H1 (cell line): ENCODE results near the gene SUGP2. TPM values are rescaled to one million over a fixed set of nuclear protein-coding genes. Genes with fewer than 3 reads are reported as not detected.

Source experiments
- CTCF ChIA-PET: fragments of 300-600 bp; sonication (Branson Sonifier 250); formaldehyde crosslinking; loops from one replicate; lab custom pipeline; 2021; ENCODE audit not compliant: partially characterized antibody; lab: Charles Lee
- POLR2A ChIA-PET: fragments of 300-600 bp; sonication (Branson Sonifier 250); formaldehyde crosslinking; loops from one replicate; lab custom pipeline; 2021; ENCODE audit warnings: inconsistent platforms; ENCODE audit not compliant: partially characterized antibody; lab: Charles Lee
- DNase-seq, 2 experiments: peaks; one replicate each; pipeline versions ENCODE4 v3.0.0 to v3.0.0-alpha.2; 2010 to 2022; ENCODE audit warnings: low spot score in 2 of 2, low read depth in 1 of 2, mixed read lengths in 1 of 2
- FAIRE-seq: peaks from 2 replicates; lab custom pipeline; 2011; peaks lifted over from hg19 to GRCh38; lab: Jason Lieb, UNC
- H2AFZ ChIP-seq: 2 replicates; pipeline ENCODE4 v1.8.1; 2012; ENCODE audit warnings: low read length, inconsistent platforms
- H2AK5ac ChIP-seq: 2 replicates; pipeline ENCODE4 v1.6.1; 2013; ENCODE audit warnings: low read depth, low read length
- H2BK120ac ChIP-seq: replicated peaks from 2 replicates; pipeline ENCODE3; 2013; ENCODE audit warnings: low read depth, low read length, inconsistent platforms
- H2BK12ac ChIP-seq: 2 replicates; pipeline ENCODE4 v1.6.1; 2013; ENCODE audit warnings: low read depth, low read length
- H2BK15ac ChIP-seq: 2 replicates; pipeline ENCODE4 v1.6.1; 2013; ENCODE audit warnings: low read length
- H2BK20ac ChIP-seq: 2 replicates; pipeline ENCODE4 v1.6.1; 2013; ENCODE audit warnings: low read length
- H2BK5ac ChIP-seq: 2 replicates; pipeline ENCODE4 v1.6.1; 2013; ENCODE audit warnings: low read depth, low read length
- H3K14ac ChIP-seq: 2 replicates; pipeline ENCODE4 v1.6.1; 2013; ENCODE audit warnings: inconsistent platforms; ENCODE audit not compliant: insufficient read length
- H3K18ac ChIP-seq: 2 replicates; pipeline ENCODE4 v1.6.1; 2013; ENCODE audit warnings: low read length; ENCODE audit errors: extremely low read depth
- H3K23ac ChIP-seq: 2 replicates; pipeline ENCODE4 v1.6.1; 2013; ENCODE audit warnings: inconsistent platforms; ENCODE audit not compliant: insufficient read length
- H3K23me2 ChIP-seq: 2 replicates; pipeline ENCODE4 v1.6.1; 2013; ENCODE audit warnings: low read depth, low read length
- H3K27ac ChIP-seq: 2 replicates; pipeline ENCODE4 v1.6.1; 2011; ENCODE audit warnings: low read depth, low read length, inconsistent platforms
- H3K27me3 ChIP-seq, 4 experiments: replicated peaks in 1 of 4; 1 replicate in 1 of 4; 2 replicates in 3 of 4; pipeline versions ENCODE4 v1.6.1 to v1.8.1; 2011 to 2013; ENCODE audit warnings: low read length in 3 of 4, mild to moderate bottlenecking in 3 of 4, inconsistent platforms in 2 of 4, mixed read lengths in 2 of 4, moderate library complexity in 1 of 4; ENCODE audit not compliant: control insufficient read depth in 3 of 4, insufficient read depth in 3 of 4; ENCODE audit errors: extremely low read depth in 1 of 4
- H3K36me3 ChIP-seq, 4 experiments: 2 replicates each; pipeline versions ENCODE4 v1.6.1 to v1.8.1; 2011 to 2013; ENCODE audit warnings: mild to moderate bottlenecking in 4 of 4, low read length in 3 of 4, moderate library complexity in 2 of 4, control low read depth in 1 of 4, inconsistent platforms in 1 of 4; ENCODE audit not compliant: insufficient read depth in 4 of 4, control insufficient read depth in 2 of 4
- H3K4ac ChIP-seq: replicated peaks from 2 replicates; pipeline ENCODE3; 2013; ENCODE audit warnings: low read length, low read depth, mixed read lengths, inconsistent platforms; ENCODE audit not compliant: insufficient read length
- H3K4me1 ChIP-seq, 4 experiments: replicated peaks in 1 of 4; 1 replicate in 1 of 4; 2 replicates in 3 of 4; pipeline versions ENCODE4 v1.6.1 to v1.8.1; 2011 to 2013; ENCODE audit warnings: low read length in 3 of 4, inconsistent platforms in 2 of 4, mixed read lengths in 1 of 4; ENCODE audit not compliant: insufficient read depth in 4 of 4, control insufficient read depth in 3 of 4
- H3K4me2 ChIP-seq, 2 experiments: 2 replicates each; pipeline versions ENCODE4 v1.6.1 to v1.8.1; 2011 to 2013; ENCODE audit warnings: low read depth in 2 of 2, low read length in 2 of 2, control low read depth in 1 of 2, inconsistent platforms in 1 of 2, mild to moderate bottlenecking in 1 of 2; ENCODE audit not compliant: insufficient read depth in 1 of 2
- H3K4me3 ChIP-seq, 4 experiments: fragments of 200-600, 300-600 bp in 1 of 4; sonication (generic), shearing (Covaris generic), sonication (Bioruptor Twin) in 1 of 4; 2 replicates each; pipeline versions ENCODE4 v1.5.1 to v1.8.1; 2011 to 2016; ENCODE audit warnings: low read length in 4 of 4, low read depth in 3 of 4, control low read depth in 2 of 4, inconsistent platforms in 2 of 4, mild to moderate bottlenecking in 2 of 4, mixed read lengths in 1 of 4, moderate library complexity in 1 of 4; ENCODE audit not compliant: insufficient read depth in 2 of 4; ENCODE audit errors: extremely low read depth in 1 of 4
- H3K56ac ChIP-seq: replicated peaks from 2 replicates; pipeline ENCODE3; 2013; ENCODE audit warnings: low read depth, mild to moderate bottlenecking, mixed read lengths, low read length, inconsistent platforms; ENCODE audit not compliant: insufficient read length
- H3K79me1 ChIP-seq: 2 replicates; pipeline ENCODE4 v1.6.1; 2013; ENCODE audit warnings: low read depth, low read length, control low read depth
- H3K79me2 ChIP-seq, 2 experiments: 2 replicates each; pipeline versions ENCODE4 v1.6.1 to v1.8.1; 2012 to 2013; ENCODE audit warnings: low read length in 2 of 2, mild to moderate bottlenecking in 2 of 2, inconsistent platforms in 1 of 2; ENCODE audit not compliant: insufficient read depth in 2 of 2, control insufficient read depth in 1 of 2
- H3K9ac ChIP-seq, 4 experiments: replicated peaks in 1 of 4; 1 replicate in 1 of 4; 2 replicates in 3 of 4; pipeline versions ENCODE4 v1.6.1 to v1.8.1; 2011 to 2013; ENCODE audit warnings: low read depth in 3 of 4, low read length in 3 of 4, control low read depth in 2 of 4, mild to moderate bottlenecking in 2 of 4, moderate library complexity in 2 of 4, inconsistent platforms in 1 of 4; ENCODE audit errors: extremely low read depth in 1 of 4
- H3K9me3 ChIP-seq, 2 experiments: 2 replicates each; pipeline versions ENCODE4 v1.6.1 to v1.8.1; 2012 to 2013; ENCODE audit warnings: mild to moderate bottlenecking in 2 of 2, moderate library complexity in 2 of 2, control low read depth in 1 of 2, inconsistent platforms in 1 of 2, low read depth in 1 of 2, low read length in 1 of 2, mixed read lengths in 1 of 2; ENCODE audit not compliant: insufficient read depth in 2 of 2
- H4K20me1 ChIP-seq, 2 experiments: replicated peaks in 1 of 2; 2 replicates each; pipeline versions ENCODE3 to v1.8.1; 2011 to 2013; ENCODE audit warnings: inconsistent platforms in 2 of 2, low read length in 2 of 2, mild to moderate bottlenecking in 1 of 2; ENCODE audit not compliant: insufficient read depth in 2 of 2, control insufficient read depth in 1 of 2
- H4K5ac ChIP-seq: 2 replicates; pipeline ENCODE4 v1.6.1; 2013; ENCODE audit warnings: low read length, low read depth, mixed read lengths, inconsistent platforms; ENCODE audit not compliant: insufficient read length
- H4K8ac ChIP-seq: 2 replicates; pipeline ENCODE4 v1.8.0; 2013; ENCODE audit warnings: mild to moderate bottlenecking, moderate library complexity, low read length, inconsistent platforms; ENCODE audit not compliant: insufficient read depth; ENCODE audit errors: extremely low read depth
- H4K91ac ChIP-seq: replicated peaks from 2 replicates; pipeline ENCODE3; 2013; ENCODE audit warnings: low read length, mixed read lengths, inconsistent platforms; ENCODE audit not compliant: insufficient read length
- CBX8 ChIP-seq: fragments of 300-800, 300-1000 bp; sonication (generic); IDR thresholded peaks from 2 replicates; pipeline ENCODE4 v1.7.1; 2016; ENCODE audit warnings: low read depth, low read length, borderline replicate concordance
- CTBP2 ChIP-seq: IDR thresholded peaks from 2 replicates; pipeline ENCODE4 v1.7.0; 2011; ENCODE audit warnings: borderline replicate concordance, mild to moderate bottlenecking, moderate library complexity, mixed read lengths, low read length; ENCODE audit not compliant: insufficient read depth, insufficient read length
- POLR2AphosphoS5 ChIP-seq: IDR thresholded peaks from 2 replicates; pipeline ENCODE4 v1.6.1; 2011; ENCODE audit warnings: low read depth, low read length
- ZNF274 ChIP-seq: IDR thresholded peaks from 2 replicates; pipeline ENCODE4 v1.7.0; 2012; ENCODE audit warnings: low read length, borderline replicate concordance; ENCODE audit errors: extremely low read depth
- WGBS, 2 experiments: shearing (Covaris generic) in 1 of 2; methylation state at CpG; one replicate each; pipeline versions ENCODE4 v1.1.6 to v1.1.7; 2013 to 2015; ENCODE audit warnings: low lambda C conversion rate in 2 of 2, mixed read lengths in 2 of 2, inconsistent platforms in 1 of 2, low coverage in 1 of 2, missing lambda C conversion rate in 1 of 2; ENCODE audit not compliant: insufficient replicate concordance in 2 of 2, insufficient coverage in 1 of 2, insufficient read length in 1 of 2; ENCODE audit errors: extremely low coverage in 1 of 2, missing lambda C conversion rate in 1 of 2; 5-methylcytosine and 5-hydroxymethylcytosine counted together
- polyA plus RNA-seq, 7 experiments: library from polyadenylated mRNA; depleted of rRNA in 3 of 7; stranded (reverse) in 5 of 7; unstranded in 2 of 7; fragments of >200 nt in 5 of 7; fragments of 200-250 nt in 2 of 7; gene quantifications; 1 replicate in 5 of 7; 2 replicates in 1 of 7; 4 replicates in 1 of 7; pipeline versions ENCODE4 v1.2.1 to v1.2.3, GENCODE V29; 2011 to 2013; ENCODE audit warnings: missing spikeins in 2 of 7, mixed read lengths in 2 of 7
- total RNA-seq: library from RNA; stranded (reverse); fragmentation: NEBNext Ultra II Directional; extraction: Animal tissue kit (Norgen Biotek cat#: 25700); gene quantifications from 2 replicates; pipeline ENCODE4 v1.2.1, GENCODE V29; 2021

Gene SUGP2
- total and polyA plus RNA-seq, 2 of the 8 experiments (the other 6 are each of a cell fraction or from before 2014, with no cell fraction given): 57.7 to 114 TPM

- Histone ChIP-seq H2BK120ac (no peak overlapping the region), H3K79me1 (0 out of 2 replicates have a peak, but pooled peaks cover 2% of the 10 kb centered on the region), H2BK15ac (no peak overlapping the region), H2BK20ac (no peak overlapping the region), H3K9me3 (no peaks in the 10 kb centered on the region), H3K4ac (no peak overlapping the region), H4K20me1 (peaks cover 0 to 4% of the 10 kb centered on the region in 2 experiments), H3K36me3 (no peaks in the 10 kb centered on the region), H2AFZ (no peak overlapping the region), H3K23ac (no peak overlapping the region), H4K5ac (no peak overlapping the region), H4K91ac (no peak overlapping the region), H4K8ac (no peak overlapping the region), H3K9ac (no peak overlapping the region), H2AK5ac (no peak overlapping the region), H3K23me2 (no peaks in the 10 kb centered on the region; the same call in 1 of the 2 replicates), H3K56ac (no peak overlapping the region), H2BK12ac (no peak overlapping the region), H3K79me2 (no peaks in the 10 kb centered on the region), H3K14ac (no peak overlapping the region), H3K4me2 (no peak overlapping the region), H3K27ac (no peak overlapping the region), H3K27me3 (peaks cover 0 to 31% (median 26%) of the 10 kb centered on the region in 4 experiments; a peak in 6 of 7 replicates), H3K18ac (no peak overlapping the region), H3K4me1 (no peaks in the 10 kb centered on the region), H3K4me3 (no peak overlapping the region), H2BK5ac (no peak overlapping the region)
- no peak for FAIRE-seq
- DNase-seq: no peak
- ChIA-PET POLR2A (interaction anchor here (0.7 to 0.9 kb wide), 2 partner anchors 14 to 60 kb away, joined by 3 read pairs; no protein-coding TSS in a partner anchor), CTCF (interaction anchor here (0.6 to 3.0 kb wide), 10 partner anchors 10 to 266 kb away, joined by 3 to 13 read pairs (median 4); no protein-coding TSS in a partner anchor)
- TF ChIP-seq POLR2AphosphoS5: no peak
- TF ChIP-seq ZNF274: no peak
- no peak for TF ChIP-seq CBX8
- TF ChIP-seq CTBP2: no peak
- 75% methylated on average over 1 of the region's 1 CpG; no CpG with 5 or more reads in 1 of the 2 experiments for WGBS, 2 experiments
Observed at GRCh38 chr19:19076476-19076875, 43.2 kb upstream of the SUGP2 start.
